Nephron (organoid): ENCODE results near the gene FGFR3.

Experiments
- H3K27ac Mint-ChIP-seq, 3 experiments: 2 replicates each; pipeline ENCODE4 v1.8.0; 2020; ENCODE audit warnings: mixed read lengths in 3 of 3, mild to moderate bottlenecking in 2 of 3, moderate library complexity in 1 of 3
- H3K27me3 Mint-ChIP-seq: 2 replicates; pipeline ENCODE4 v1.8.0; 2021; ENCODE audit warnings: low read depth, mild to moderate bottlenecking, moderate library complexity, mixed read lengths
- H3K36me3 Mint-ChIP-seq: 2 replicates; pipeline ENCODE4 v1.8.0; 2020; ENCODE audit warnings: low read depth, mixed read lengths
- H3K4me1 Mint-ChIP-seq: 2 replicates; pipeline ENCODE4 v1.8.0; 2020; ENCODE audit warnings: mixed read lengths
- H3K4me3 Mint-ChIP-seq, 3 experiments: 2 replicates each; pipeline ENCODE4 v1.8.0; 2020; ENCODE audit warnings: mild to moderate bottlenecking in 3 of 3, mixed read lengths in 3 of 3, moderate library complexity in 2 of 3
- H3K9me3 Mint-ChIP-seq: 2 replicates; pipeline ENCODE4 v1.8.0; 2020; ENCODE audit warnings: mixed read lengths
- TF ChIP-seq, protein P1 (sequence below), 3 experiments: fragments of 200-600 bp; sonication (generic); IDR thresholded peaks; one replicate each; pipeline ENCODE4 v1.5.0; 2021; ENCODE audit warnings: antibody characterized with exemption in 3 of 3; ENCODE audit not compliant: unreplicated experiment in 3 of 3

FGFR3 gene

DNA sequence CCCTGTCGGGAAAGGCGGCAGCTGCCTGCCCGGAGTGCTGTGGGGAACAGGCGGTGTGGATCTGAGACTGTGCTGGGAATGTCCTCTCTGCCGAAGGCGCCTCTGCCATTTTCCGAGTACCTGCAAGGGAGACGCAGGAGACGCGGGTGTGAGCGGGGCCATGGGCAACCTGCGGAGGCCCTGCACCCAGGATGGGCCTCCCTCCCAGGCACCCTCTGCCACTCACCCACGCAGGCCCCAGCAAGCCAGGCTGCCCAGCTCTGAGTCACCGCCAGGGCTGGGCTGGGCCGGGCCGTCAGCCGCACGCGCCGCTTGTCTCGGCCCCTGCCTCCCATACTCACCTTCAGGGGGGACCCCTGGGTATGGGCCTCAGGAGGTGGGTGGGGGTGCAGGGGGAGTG lies 3.5 kb upstream of the FGFR3 start:
- TF ChIP-seq, protein P1, sequence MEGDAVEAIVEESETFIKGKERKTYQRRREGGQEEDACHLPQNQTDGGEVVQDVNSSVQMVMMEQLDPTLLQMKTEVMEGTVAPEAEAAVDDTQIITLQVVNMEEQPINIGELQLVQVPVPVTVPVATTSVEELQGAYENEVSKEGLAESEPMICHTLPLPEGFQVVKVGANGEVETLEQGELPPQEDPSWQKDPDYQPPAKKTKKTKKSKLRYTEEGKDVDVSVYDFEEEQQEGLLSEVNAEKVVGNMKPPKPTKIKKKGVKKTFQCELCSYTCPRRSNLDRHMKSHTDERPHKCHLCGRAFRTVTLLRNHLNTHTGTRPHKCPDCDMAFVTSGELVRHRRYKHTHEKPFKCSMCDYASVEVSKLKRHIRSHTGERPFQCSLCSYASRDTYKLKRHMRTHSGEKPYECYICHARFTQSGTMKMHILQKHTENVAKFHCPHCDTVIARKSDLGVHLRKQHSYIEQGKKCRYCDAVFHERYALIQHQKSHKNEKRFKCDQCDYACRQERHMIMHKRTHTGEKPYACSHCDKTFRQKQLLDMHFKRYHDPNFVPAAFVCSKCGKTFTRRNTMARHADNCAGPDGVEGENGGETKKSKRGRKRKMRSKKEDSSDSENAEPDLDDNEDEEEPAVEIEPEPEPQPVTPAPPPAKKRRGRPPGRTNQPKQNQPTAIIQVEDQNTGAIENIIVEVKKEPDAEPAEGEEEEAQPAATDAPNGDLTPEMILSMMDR (IDR thresholded peaks at IDR 0.05; ENCODE audit: unreplicated experiment in 3 of 3): no peak
- Mint-ChIP-seq H3K36me3 (no peaks in the 10 kb centered on the region), H3K27me3 (peaks cover 32% of the 10 kb centered on the region)

DNA sequence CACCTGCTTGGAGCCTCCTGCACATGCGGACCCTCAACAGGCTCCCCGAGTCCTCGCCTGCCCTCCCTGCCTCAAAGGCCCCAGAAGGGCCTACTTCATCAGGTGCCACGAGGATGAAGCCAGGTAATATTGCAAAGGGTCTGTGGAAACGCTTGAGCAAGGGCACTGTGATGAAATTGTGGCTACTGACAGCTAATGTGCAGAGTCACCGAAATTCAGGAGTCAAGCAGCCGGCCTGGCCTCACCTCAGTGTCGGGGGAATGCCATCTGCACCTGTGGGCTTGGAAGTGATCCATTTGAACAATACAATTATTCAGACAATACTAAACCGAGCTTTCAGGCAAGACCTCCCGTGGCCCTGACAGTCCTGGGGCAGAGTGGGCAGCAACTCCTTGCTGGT lies 3.1 kb upstream of the FGFR3 start:
- Mint-ChIP-seq H3K36me3 (no peaks in the 10 kb centered on the region), H3K27ac (no peak overlapping the region), H3K4me1 (no peaks in the 10 kb centered on the region), H3K27me3 (peaks cover 32% of the 10 kb centered on the region), H3K9me3 (no peaks in the 10 kb centered on the region), H3K4me3 (no peak overlapping the region)
- TF ChIP-seq, protein P1 (IDR thresholded peaks at IDR 0.05; ENCODE audit: unreplicated experiment in 3 of 3): no peak

More for the DNA sequence above, 3.5 kb upstream of the FGFR3 start:
- no peak overlapping the region for H3K4me3 Mint-ChIP-seq
- no peak overlapping the region for H3K27ac Mint-ChIP-seq
- H3K4me1 Mint-ChIP-seq: no peaks in the 10 kb centered on the region
- no peaks in the 10 kb centered on the region for H3K9me3 Mint-ChIP-seq

DNA sequence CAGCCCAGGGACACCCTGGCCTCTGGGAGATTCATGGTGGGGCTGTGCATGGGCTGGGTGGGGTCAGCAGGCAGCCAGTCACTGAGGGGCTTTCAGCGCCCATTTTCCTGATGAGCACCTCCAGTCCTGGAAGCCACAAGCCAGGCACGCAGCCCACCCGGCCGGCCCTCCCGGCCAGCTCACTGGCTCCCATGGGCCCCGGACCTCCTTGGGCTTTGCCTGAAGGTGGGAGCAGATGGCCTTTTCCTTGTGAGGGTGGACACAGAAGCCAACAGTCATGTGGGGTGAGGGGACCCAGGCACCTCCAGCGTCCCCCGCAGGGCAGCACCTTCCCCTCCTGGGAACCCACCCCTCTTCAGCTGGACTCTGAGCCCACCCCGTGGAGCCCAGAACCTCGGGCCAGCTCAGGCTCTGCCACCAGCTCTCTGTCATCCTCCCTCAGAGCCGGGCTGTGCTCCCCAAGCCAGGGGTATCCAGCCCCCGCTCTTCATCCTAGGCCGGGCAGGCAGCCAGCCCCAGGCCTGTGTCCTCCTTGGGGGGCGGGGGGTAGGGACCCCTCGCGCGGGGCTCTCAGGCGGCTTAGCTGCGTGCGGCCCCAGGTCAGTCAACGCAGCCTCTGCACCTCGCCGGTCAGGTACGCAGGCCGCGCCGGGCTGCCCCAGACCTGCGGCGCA lies 798 bp upstream of the FGFR3 start:
- Mint-ChIP-seq H3K4me3 (peak overlapping the region in 2 of 3 experiments; percentile 48 to 57), H3K9me3 (no peaks in the 10 kb centered on the region), H3K4me1 (no peaks in the 10 kb centered on the region), H3K27me3 (peaks cover 51% of the 10 kb centered on the region), H3K27ac (peak overlapping the region in 1 of 3 experiments; percentile 44), H3K36me3 (no peaks in the 10 kb centered on the region)
- TF ChIP-seq, protein P1 (IDR thresholded peaks at IDR 0.05; ENCODE audit: unreplicated experiment in 3 of 3): no peak

DNA sequence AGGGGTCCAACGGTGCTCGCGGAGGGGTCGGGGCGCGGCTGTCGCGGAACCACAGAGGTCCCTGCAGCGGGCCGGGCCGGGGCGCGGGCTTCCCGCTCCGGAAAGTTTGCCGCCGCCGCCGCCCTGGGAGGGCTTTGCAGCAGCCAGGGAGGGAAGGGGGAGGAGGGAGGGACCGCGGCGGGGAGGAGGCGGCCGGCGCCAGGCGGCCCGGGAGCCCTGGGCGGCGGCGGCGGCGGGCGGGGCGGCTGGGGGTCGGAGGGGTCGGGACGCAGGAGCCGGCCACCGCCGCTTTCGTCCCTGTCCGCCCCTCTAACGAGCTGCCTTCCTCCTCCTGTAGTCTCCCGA lies 375 bp downstream of the FGFR3 start:
- no peaks in the 10 kb centered on the region for H3K4me1 Mint-ChIP-seq
- H3K36me3 Mint-ChIP-seq: no peaks in the 10 kb centered on the region
- no peak overlapping the region for H3K4me3 Mint-ChIP-seq
- peaks cover 52% of the 10 kb centered on the region for H3K27me3 Mint-ChIP-seq
- TF ChIP-seq, protein P1 (IDR thresholded peaks at IDR 0.05; ENCODE audit: unreplicated experiment in 3 of 3): no peak
- no peak overlapping the region for H3K27ac Mint-ChIP-seq
- H3K9me3 Mint-ChIP-seq: no peaks in the 10 kb centered on the region

DNA sequence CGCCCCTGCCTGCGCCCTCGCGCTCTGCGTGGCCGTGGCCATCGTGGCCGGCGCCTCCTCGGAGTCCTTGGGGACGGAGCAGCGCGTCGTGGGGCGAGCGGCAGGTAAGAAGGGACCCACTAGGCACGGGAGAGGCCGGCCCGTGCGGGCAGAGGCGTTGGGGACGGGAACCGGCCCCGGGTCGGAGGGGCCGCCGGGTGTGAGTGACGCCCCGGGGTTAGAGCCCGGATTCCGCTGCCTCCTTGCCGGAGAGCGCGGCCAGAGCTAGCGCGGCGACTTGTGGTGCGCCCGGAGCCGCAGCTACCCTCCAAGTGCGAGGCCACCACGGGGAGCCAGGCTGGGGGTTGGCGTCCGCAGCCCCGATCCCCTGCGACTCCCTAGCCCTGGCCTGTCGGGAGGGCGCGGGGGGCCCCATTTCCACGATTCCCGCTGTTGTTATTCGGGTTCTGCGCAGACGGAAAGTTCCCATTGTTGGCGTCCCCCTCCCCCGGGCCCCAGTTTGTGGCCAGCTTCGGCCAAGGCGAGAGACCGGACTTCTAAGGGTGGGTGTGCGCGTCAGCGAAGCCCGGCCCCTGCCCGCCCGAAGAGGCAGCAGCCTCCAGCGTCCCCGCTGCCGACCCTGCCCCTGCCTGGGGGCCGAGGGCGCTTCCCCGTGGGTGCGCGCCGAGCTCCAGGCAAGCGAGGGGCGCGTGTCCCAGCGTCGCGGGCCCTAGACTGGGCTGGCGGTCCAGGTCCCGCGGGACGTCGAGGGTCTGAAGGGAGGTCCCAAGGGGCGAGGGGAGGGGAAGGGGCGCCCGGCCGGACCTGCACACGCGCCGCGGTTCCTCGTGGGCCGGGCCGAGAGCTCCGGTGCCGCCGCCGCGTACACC lies 1.1 kb downstream of the FGFR3 start:
- Mint-ChIP-seq H3K36me3 (peaks cover 3% of the 10 kb centered on the region), H3K27me3 (peaks cover 53% of the 10 kb centered on the region), H3K4me1 (no peaks in the 10 kb centered on the region)

More for the DNA sequence above, 1.1 kb downstream of the FGFR3 start:
- no peak overlapping the region for H3K27ac Mint-ChIP-seq
- TF ChIP-seq, protein P1 (IDR thresholded peaks at IDR 0.05; ENCODE audit: unreplicated experiment in 3 of 3): no peak
- no peaks in the 10 kb centered on the region for H3K9me3 Mint-ChIP-seq
- H3K4me3 Mint-ChIP-seq: peak overlapping the region; percentile 37 to 73 (median 69)
